Mesothelial cell of epicardium (in vitro differentiated cells): ENCODE results near the gene NPBWR2. TPM values are rescaled to one million over a fixed set of nuclear protein-coding genes. Genes with fewer than 3 reads are reported as not detected.

Experiments used
- DNase-seq, 2 experiments: peaks; one replicate each; pipeline ENCODE4 v3.0.0; 2021; ENCODE audit warnings: low spot score in 2 of 2; ENCODE audit not compliant: unreplicated experiment in 2 of 2
- H3K27ac Mint-ChIP-seq: 2 replicates; pipeline ENCODE4 v1.8.0; 2021; ENCODE audit warnings: mixed read lengths
- H3K27me3 Mint-ChIP-seq: 2 replicates; pipeline ENCODE4 v1.8.0; 2021; ENCODE audit warnings: low read depth, mixed read lengths
- H3K36me3 Mint-ChIP-seq: 2 replicates; pipeline ENCODE4 v1.8.0; 2021; ENCODE audit warnings: mixed read lengths
- H3K4me1 Mint-ChIP-seq: 2 replicates; pipeline ENCODE4 v1.8.0; 2021; ENCODE audit warnings: mixed read lengths
- H3K4me3 Mint-ChIP-seq: 2 replicates; pipeline ENCODE4 v1.8.0; 2021; ENCODE audit warnings: mild to moderate bottlenecking, moderate library complexity, mixed read lengths
- H3K9me3 Mint-ChIP-seq: 2 replicates; pipeline ENCODE4 v1.8.0; 2021; ENCODE audit warnings: mixed read lengths
- CTCF ChIP-seq: fragments of 200-600 bp; sonication (generic); IDR thresholded peaks from one replicate; pipeline ENCODE4 v1.5.0; 2021; ENCODE audit warnings: antibody characterized with exemption; ENCODE audit not compliant: unreplicated experiment
- total RNA-seq: library from RNA; stranded (reverse); gene quantifications from 3 replicates; pipeline ENCODE4 v1.2.1, GENCODE V29; 2021

The NPBWR2 gene
- total RNA-seq, 1 donor from 2014 or later: not detected

- Mint-ChIP-seq H3K9me3 (no peaks in the 10 kb centered on the region), H3K27me3 (peaks cover 38% of the 10 kb centered on the region), H3K27ac (no peak overlapping the region), H3K36me3 (no peaks in the 10 kb centered on the region), H3K4me3 (no peak overlapping the region), H3K4me1 (peaks cover 2% of the 10 kb centered on the region)
- TF ChIP-seq CTCF: no peak
- peak in 1 of 2 experiments; percentile 2 for DNase-seq
These were observed 867 bp downstream of the NPBWR2 start for GRCh38 chr20:64106435-64106961.

- no peaks in the 10 kb centered on the region for H3K36me3 Mint-ChIP-seq
- peak in 1 of 2 experiments; percentile 35 for DNase-seq
- peaks cover 2% of the 10 kb centered on the region for H3K4me1 Mint-ChIP-seq
- peaks cover 43% of the 10 kb centered on the region for H3K27me3 Mint-ChIP-seq
- H3K4me3 Mint-ChIP-seq: no peak overlapping the region
- H3K27ac Mint-ChIP-seq: no peak overlapping the region
- H3K9me3 Mint-ChIP-seq: no peaks in the 10 kb centered on the region
- no peak for TF ChIP-seq CTCF
These were observed 1.4 kb downstream of the NPBWR2 start for GRCh38 chr20:64105846-64106434.

- Mint-ChIP-seq H3K4me1 (peaks cover 2% of the 10 kb centered on the region), H3K27ac (no peak overlapping the region), H3K9me3 (no peaks in the 10 kb centered on the region), H3K4me3 (no peak overlapping the region), H3K36me3 (no peaks in the 10 kb centered on the region), H3K27me3 (peaks cover 53% of the 10 kb centered on the region)
- DNase-seq: peak in 1 of 2 experiments; percentile 36
- TF ChIP-seq CTCF: no peak
These were observed 2.5 kb downstream of the NPBWR2 start for GRCh38 chr20:64104667-64105451.

GRCh38 chr20:64103871-64104666 is 3.3 kb downstream of the NPBWR2 start:
- H3K4me3 Mint-ChIP-seq: no peak overlapping the region
- peak; percentile 18 to 31 for DNase-seq

More at GRCh38 chr20:64103871-64104666, 3.3 kb downstream of the NPBWR2 start:
- no peak overlapping the region for H3K27ac Mint-ChIP-seq
- H3K9me3 Mint-ChIP-seq: no peaks in the 10 kb centered on the region
- peaks cover 57% of the 10 kb centered on the region for H3K27me3 Mint-ChIP-seq
- no peak for TF ChIP-seq CTCF
- no peaks in the 10 kb centered on the region for H3K36me3 Mint-ChIP-seq
- peaks cover 2% of the 10 kb centered on the region for H3K4me1 Mint-ChIP-seq
